ENCODE results near the gene CAPNS1. TPM values are rescaled to one million over a fixed set of nuclear protein-coding genes. Genes with fewer than 3 reads are reported as not detected.

CAPNS1 gene
- total RNA-seq, 2 experiments from 2014 or later = 301 to 307 TPM

GRCh38 chr19:36141039-36141927, 1.4 kb downstream of the CAPNS1 start:
- H3K36me3 Mint-ChIP-seq (ENCODE audit: low read depth) = peaks cover 25% of the 10 kb centered on the region

GRCh38 chr19:36142046-36142445, 2.2 kb downstream of the CAPNS1 start:
- Mint-ChIP-seq H3K36me3 (ENCODE audit: low read depth) (peaks cover 30% of the 10 kb centered on the region), H3K4me3 (no peak overlapping the region), H3K27me3 (ENCODE audit: low read depth) (no peaks in the 10 kb centered on the region), H3K9me3 (no peaks in the 10 kb centered on the region), H3K4me1 (ENCODE audit: low read depth) (peaks cover 11% of the 10 kb centered on the region), H3K27ac (no peak overlapping the region)
- CTCF ChIA-PET = interaction anchor here (0.6 kb wide), 1 partner anchor 270 kb away, joined by 5 read pairs; no protein-coding TSS in a partner anchor
- intact Hi-C loops (cut with micrococcal nuclease) = loop anchor here (5.0 to 10.0 kb wide), 2 partner anchors 397 to 430 kb away; partner anchors contain the start of genes IGFLR1, LIN37, PSENEN and U2AF1L4
- no peak for DNase-seq

More at GRCh38 chr19:36141039-36141927, 1.4 kb downstream of the CAPNS1 start:
- intact Hi-C loops (cut with micrococcal nuclease) = loop anchor here (1.0 to 10.0 kb wide), 4 partner anchors 73 to 429 kb away; partner anchors contain the start of genes IGFLR1, LIN37, PSENEN and THAP8
- Mint-ChIP-seq H3K4me1 (ENCODE audit: low read depth) (peaks cover 17% of the 10 kb centered on the region), H3K27ac (peak overlapping the region; percentile 62), H3K9me3 (no peaks in the 10 kb centered on the region), H3K4me3 (peak overlapping the region; percentile 90), H3K27me3 (ENCODE audit: low read depth) (no peaks in the 10 kb centered on the region)
- DNase-seq = peak; percentile 96
- CTCF ChIA-PET = no interaction called here

DNA sequence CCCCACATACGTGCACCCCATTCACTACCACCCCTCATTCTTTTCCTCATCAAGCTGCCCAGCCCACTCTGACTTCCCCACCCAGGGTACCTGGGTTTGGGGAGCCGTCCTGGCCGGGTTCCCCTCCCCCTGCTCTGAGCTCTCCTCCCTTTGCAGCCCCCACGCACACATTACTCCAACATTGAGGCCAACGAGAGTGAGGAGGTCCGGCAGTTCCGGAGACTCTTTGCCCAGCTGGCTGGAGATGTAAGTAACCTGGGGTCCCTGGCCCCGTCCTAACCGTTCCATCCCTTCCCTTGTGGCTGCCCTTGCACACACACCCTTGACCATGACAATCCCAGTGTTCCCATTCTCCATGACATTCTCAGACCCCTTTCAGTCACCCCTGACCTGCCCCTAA, 2.6 kb downstream of the CAPNS1 start:
- peaks cover 34% of the 10 kb centered on the region for H3K36me3 Mint-ChIP-seq (ENCODE audit: low read depth)
- DNase-seq = no peak
- no peak overlapping the region for H3K27ac Mint-ChIP-seq
- peak overlapping the region; percentile 19 for H3K4me3 Mint-ChIP-seq
- CTCF ChIA-PET = interaction anchor here (0.6 kb wide), 1 partner anchor 271 kb away, joined by 5 read pairs; no protein-coding TSS in a partner anchor
- H3K4me1 Mint-ChIP-seq (ENCODE audit: low read depth) = peaks cover 10% of the 10 kb centered on the region
- intact Hi-C loops (cut with micrococcal nuclease) = loop anchor here (5.0 to 10.0 kb wide), 2 partner anchors 398 to 430 kb away; partner anchors contain the start of genes IGFLR1, LIN37, PSENEN and U2AF1L4
- H3K27me3 Mint-ChIP-seq (ENCODE audit: low read depth) = no peaks in the 10 kb centered on the region
- no peaks in the 10 kb centered on the region for H3K9me3 Mint-ChIP-seq

DNA sequence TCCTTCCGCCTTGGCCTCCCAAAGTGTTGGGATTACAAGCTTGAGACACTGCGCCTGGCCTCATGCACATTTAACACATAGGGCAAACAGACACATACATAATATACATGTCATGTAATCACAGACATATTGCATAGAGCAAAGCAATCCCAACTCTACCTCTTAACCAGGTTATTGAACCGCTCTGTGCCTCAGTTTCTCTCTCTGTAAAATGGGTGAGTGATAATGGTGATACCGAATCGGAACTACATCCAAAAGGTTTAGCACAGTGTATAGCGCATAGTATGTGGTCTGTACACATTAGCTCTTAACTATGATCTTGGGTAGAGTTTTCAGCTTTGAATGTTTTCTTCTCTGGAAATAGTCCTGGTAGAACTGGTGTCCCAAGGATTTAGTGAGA, 4.8 kb downstream of the CAPNS1 start:
- intact Hi-C loops (cut with micrococcal nuclease) = loop anchor here (5.0 to 10.0 kb wide), 2 partner anchors 400 to 432 kb away; partner anchors contain the start of genes IGFLR1, LIN37, PSENEN and U2AF1L4
- H3K27ac Mint-ChIP-seq = no peak overlapping the region
- DNase-seq = no peak
- no peak overlapping the region for H3K4me3 Mint-ChIP-seq
- H3K4me1 Mint-ChIP-seq (ENCODE audit: low read depth) = peaks cover 10% of the 10 kb centered on the region
- H3K27me3 Mint-ChIP-seq (ENCODE audit: low read depth) = no peaks in the 10 kb centered on the region
- peaks cover 38% of the 10 kb centered on the region for H3K36me3 Mint-ChIP-seq (ENCODE audit: low read depth)
- CTCF ChIA-PET = no interaction called here
- no peaks in the 10 kb centered on the region for H3K9me3 Mint-ChIP-seq

DNA sequence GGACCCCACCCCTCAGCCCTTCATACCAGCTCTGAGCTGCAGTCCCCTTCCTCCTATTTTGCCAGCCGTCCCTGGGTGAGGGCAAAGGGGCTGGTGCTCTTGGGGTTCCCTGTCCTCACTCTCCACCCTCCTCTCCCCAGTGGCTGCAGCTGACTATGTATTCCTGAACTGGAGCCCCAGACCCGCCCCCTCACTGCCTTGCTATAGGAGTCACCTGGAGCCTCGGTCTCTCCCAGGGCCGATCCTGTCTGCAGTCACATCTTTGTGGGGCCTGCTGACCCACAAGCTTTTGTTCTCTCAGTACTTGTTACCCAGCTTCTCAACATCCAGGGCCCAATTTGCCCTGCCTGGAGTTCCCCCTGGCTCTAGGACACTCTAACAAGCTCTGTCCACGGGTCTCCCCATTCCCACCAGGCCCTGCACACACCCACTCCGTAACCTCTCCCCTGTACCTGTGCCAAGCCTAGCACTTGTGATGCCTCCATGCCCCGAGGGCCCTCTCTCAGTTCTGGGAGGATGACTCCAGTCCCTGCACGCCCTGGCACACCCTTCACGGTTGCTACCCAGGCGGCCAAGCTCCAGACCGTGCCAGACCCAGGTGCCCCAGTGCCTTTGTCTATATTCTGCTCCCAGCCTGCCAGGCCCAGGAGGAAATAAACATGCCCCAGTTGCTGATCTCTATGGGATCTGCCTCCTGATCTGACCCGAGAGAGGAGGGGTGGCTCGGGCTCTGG, 10.0 kb downstream of the CAPNS1 start:
- no peak for DNase-seq
- H3K27me3 Mint-ChIP-seq (ENCODE audit: low read depth) = no peaks in the 10 kb centered on the region
- CTCF ChIA-PET = interaction anchor here (0.6 kb wide), 1 partner anchor 26 kb away, joined by 3 read pairs; no protein-coding TSS in a partner anchor
- peak overlapping the region; percentile 2 for H3K27ac Mint-ChIP-seq
- H3K9me3 Mint-ChIP-seq = no peaks in the 10 kb centered on the region
- no peak overlapping the region for H3K4me3 Mint-ChIP-seq
- H3K36me3 Mint-ChIP-seq (ENCODE audit: low read depth) = peaks cover 29% of the 10 kb centered on the region
- no peaks in the 10 kb centered on the region for H3K4me1 Mint-ChIP-seq (ENCODE audit: low read depth)
- intact Hi-C loops (cut with micrococcal nuclease) = loop anchor here (10.0 kb wide), 1 partner anchor 405 kb away; the partner anchor contains the start of genes IGFLR1, LIN37, PSENEN and U2AF1L4

DNA sequence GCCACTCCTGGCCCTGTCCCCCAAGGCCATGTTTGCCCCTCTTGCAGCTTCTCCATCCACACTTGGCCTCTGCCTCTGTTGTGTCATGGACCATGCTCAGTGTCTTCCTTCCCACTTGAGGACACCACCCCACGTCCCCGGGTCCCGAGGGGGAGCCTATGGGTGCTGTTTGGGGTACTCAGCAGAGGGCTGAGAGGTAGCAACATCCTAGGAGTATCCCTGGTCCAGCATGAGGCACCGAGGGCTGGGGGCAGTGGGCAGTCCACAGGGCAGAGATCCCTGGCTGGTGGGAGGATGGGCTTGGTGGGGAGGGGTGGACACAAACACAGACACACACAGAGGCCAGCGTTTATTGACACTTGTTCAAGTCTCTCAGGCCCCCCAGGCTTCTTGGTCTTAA, 10.7 kb downstream of the CAPNS1 start:
- intact Hi-C loops (cut with micrococcal nuclease) = no loop called here
- H3K4me1 Mint-ChIP-seq (ENCODE audit: low read depth) = no peaks in the 10 kb centered on the region
- peaks cover 27% of the 10 kb centered on the region for H3K36me3 Mint-ChIP-seq (ENCODE audit: low read depth)
- H3K9me3 Mint-ChIP-seq = no peaks in the 10 kb centered on the region
- H3K27me3 Mint-ChIP-seq (ENCODE audit: low read depth) = no peaks in the 10 kb centered on the region
- H3K4me3 Mint-ChIP-seq = no peak overlapping the region
- DNase-seq = no peak
- no peak overlapping the region for H3K27ac Mint-ChIP-seq
- CTCF ChIA-PET = interaction anchor here (0.8 kb wide), 1 partner anchor 46 kb away, joined by 3 read pairs; no protein-coding TSS in a partner anchor

- Mint-ChIP-seq H3K27me3 (ENCODE audit: low read depth) (no peaks in the 10 kb centered on the region), H3K36me3 (ENCODE audit: low read depth) (peaks cover 20% of the 10 kb centered on the region), H3K9me3 (no peaks in the 10 kb centered on the region), H3K27ac (no peak overlapping the region), H3K4me1 (ENCODE audit: low read depth) (no peaks in the 10 kb centered on the region), H3K4me3 (no peak overlapping the region)
- CTCF ChIA-PET = interaction anchor here (0.8 to 1.2 kb wide), 2 partner anchors 19 to 45 kb away, joined by 3 read pairs; no protein-coding TSS in a partner anchor
- intact Hi-C loops (cut with micrococcal nuclease) = no loop called here
- no peak for DNase-seq
Observed at GRCh38 chr19:36151144-36152018, 11.5 kb downstream of the CAPNS1 start.

DNA sequence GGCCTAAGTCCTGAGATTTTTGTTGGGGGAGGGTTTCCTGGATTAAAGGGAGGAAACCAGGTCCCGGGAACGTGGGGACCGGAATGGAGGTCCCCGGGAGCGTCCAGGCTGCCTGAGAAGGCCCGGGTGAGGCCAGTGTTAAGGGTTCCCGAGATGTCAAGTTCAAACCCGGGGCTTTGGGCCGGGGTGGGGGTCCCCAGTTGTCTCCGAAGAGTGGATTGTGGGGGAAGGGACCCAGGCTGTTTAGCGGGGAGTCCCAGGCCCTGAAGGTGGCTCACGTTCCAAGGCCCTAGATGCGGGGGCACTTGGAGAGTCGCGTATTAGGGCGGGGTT, 12.1 kb downstream of the CAPNS1 start:
- Mint-ChIP-seq H3K4me1 (ENCODE audit: low read depth) (no peaks in the 10 kb centered on the region), H3K27ac (no peak overlapping the region), H3K36me3 (ENCODE audit: low read depth) (peaks cover 17% of the 10 kb centered on the region), H3K4me3 (no peak overlapping the region), H3K27me3 (ENCODE audit: low read depth) (no peaks in the 10 kb centered on the region), H3K9me3 (no peaks in the 10 kb centered on the region)
- CTCF ChIA-PET = interaction anchor here (1.2 kb wide), 1 partner anchor 18 kb away, joined by 3 read pairs; no protein-coding TSS in a partner anchor
- no peak for DNase-seq
- intact Hi-C loops (cut with micrococcal nuclease) = no loop called here

DNA sequence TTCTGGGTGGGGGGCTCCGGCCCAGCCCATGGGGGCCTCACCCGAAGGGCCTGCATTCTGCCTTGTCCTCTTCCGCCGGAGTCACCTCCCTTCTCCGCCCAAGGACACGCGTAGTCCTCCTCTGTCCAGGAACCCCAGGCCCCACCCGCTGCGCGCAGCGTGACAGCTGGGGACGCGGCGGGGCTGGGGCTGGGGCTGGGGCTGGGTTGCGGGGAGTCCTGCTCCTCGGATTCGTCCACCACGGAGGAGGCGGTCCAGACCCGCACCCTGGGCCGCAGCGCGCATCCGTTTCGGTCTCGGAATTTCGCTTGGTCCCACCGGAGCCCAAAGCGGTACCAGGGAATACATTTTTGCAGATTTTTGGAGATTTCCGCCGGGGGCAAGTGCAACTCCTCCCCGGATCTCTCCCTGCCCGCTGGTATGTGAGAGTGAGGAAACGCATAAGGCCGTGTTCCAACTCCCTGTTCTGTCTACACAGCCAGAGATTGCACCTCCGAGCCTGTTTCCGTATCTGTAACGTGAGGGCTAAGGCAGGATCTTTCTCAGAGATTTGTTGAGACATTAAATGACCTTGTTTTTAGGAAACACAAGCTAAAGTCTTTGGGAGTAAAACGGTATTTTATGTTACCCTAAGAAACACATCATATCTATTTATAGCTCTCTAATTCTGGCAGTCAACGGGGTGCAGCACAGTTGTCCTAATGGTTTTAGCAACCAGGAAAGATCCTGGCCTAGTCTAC, 12.7 kb downstream of the CAPNS1 start, which contains the start of gene COX7A1:
COX7A1 (minus strand) TSS at position 96 of the 740 bp plus-strand sequence; CDS start at position 56, 40 bp downstream.
- intact Hi-C loops (cut with micrococcal nuclease) = no loop called here
- Mint-ChIP-seq H3K27me3 (ENCODE audit: low read depth) (no peaks in the 10 kb centered on the region), H3K36me3 (ENCODE audit: low read depth) (peaks cover 12% of the 10 kb centered on the region), H3K9me3 (no peaks in the 10 kb centered on the region), H3K27ac (no peak within 1 kb of the TSS), H3K4me3 (no peak within 1 kb of the TSS), H3K4me1 (ENCODE audit: low read depth) (no peaks in the 10 kb centered on the region)
- CTCF ChIA-PET = interaction anchor here (0.7 to 1.2 kb wide), 3 partner anchors 17 to 221 kb away, joined by 3 to 6 read pairs (median 3); no protein-coding TSS in a partner anchor
- DNase-seq = no peak

DNA sequence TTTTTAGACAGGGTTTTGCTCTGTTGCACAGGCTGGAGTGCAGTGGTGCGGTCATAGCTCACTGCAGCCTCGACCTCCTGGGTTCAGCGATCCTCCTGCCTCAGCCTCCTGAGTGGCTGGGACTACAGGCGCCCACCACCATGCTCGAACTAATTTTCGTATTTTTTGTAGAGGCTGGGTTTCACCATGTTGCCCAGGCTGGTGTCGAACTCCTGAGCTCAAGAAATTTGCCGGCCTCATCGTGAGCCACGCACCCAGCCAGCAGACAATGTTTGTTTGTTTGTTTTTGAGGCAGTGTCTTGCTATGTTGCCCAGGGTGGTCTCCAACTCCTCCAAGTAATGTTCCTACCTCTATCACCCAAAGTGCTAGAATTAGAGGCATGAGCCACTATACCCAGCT, 13.3 kb downstream of the CAPNS1 start:
- H3K27ac Mint-ChIP-seq = no peak overlapping the region
- no peaks in the 10 kb centered on the region for H3K9me3 Mint-ChIP-seq
- no peak overlapping the region for H3K4me3 Mint-ChIP-seq
- no peaks in the 10 kb centered on the region for H3K4me1 Mint-ChIP-seq (ENCODE audit: low read depth)
- intact Hi-C loops (cut with micrococcal nuclease) = no loop called here
- CTCF ChIA-PET = interaction anchor here (0.7 to 0.9 kb wide), 2 partner anchors 17 to 222 kb away, joined by 3 to 6 read pairs; no protein-coding TSS in a partner anchor
- H3K36me3 Mint-ChIP-seq (ENCODE audit: low read depth) = peaks cover 12% of the 10 kb centered on the region
- DNase-seq = no peak
- H3K27me3 Mint-ChIP-seq (ENCODE audit: low read depth) = no peaks in the 10 kb centered on the region

Data from activated naive CD4-positive, alpha-beta T cell treated with anti-CD3 and anti-CD28 coated beads for 36 hours (primary cell).